ENCODE measurements around the gene SBK1.

SBK1 gene

GRCh38 chr16:28261942-28262341 lies 30.4 kb upstream of the SBK1 start:
- Histone ChIP-seq H3K4me3 (ENCODE audit: insufficient read depth, low read depth, low read length) (no peak overlapping the region), H3K9me3 (ENCODE audit: control insufficient read depth, low read length) (no peaks in the 10 kb centered on the region), H3K4me1 (ENCODE audit: control insufficient read depth, insufficient read depth, low read length) (peaks cover 18% of the 10 kb centered on the region), H3K27me3 (ENCODE audit: control insufficient read depth, insufficient read depth, low read length, poor library complexity, severe bottlenecking) (no peaks in the 10 kb centered on the region), H3K27ac (ENCODE audit: insufficient read depth, low read depth, low read length, poor library complexity, severe bottlenecking) (no peak overlapping the region), H3K36me3 (ENCODE audit: control insufficient read depth, insufficient read depth, low read length) (no peaks in the 10 kb centered on the region)
- WGBS, 2 experiments, result 70 to 74% methylated on average over 4 of the region's 4 CpGs

- 77 to 79% methylated on average over 7 of the region's 7 CpGs for WGBS, 2 experiments
- no peaks in the 10 kb centered on the region for H3K27me3 ChIP-seq (ENCODE audit: control insufficient read depth, insufficient read depth, low read length, poor library complexity, severe bottlenecking)
- H3K9me3 ChIP-seq (ENCODE audit: control insufficient read depth, low read length), result no peaks in the 10 kb centered on the region
- H3K27ac ChIP-seq (ENCODE audit: insufficient read depth, low read depth, low read length, poor library complexity, severe bottlenecking), result no peak overlapping the region
- no peak overlapping the region for H3K4me3 ChIP-seq (ENCODE audit: insufficient read depth, low read depth, low read length)
- peaks cover 15% of the 10 kb centered on the region for H3K4me1 ChIP-seq (ENCODE audit: control insufficient read depth, insufficient read depth, low read length)
- H3K36me3 ChIP-seq (ENCODE audit: control insufficient read depth, insufficient read depth, low read length), result no peaks in the 10 kb centered on the region
Measured at GRCh38 chr16:28263305-28263704, 29.0 kb upstream of the SBK1 start.

- H3K4me1 ChIP-seq (ENCODE audit: control insufficient read depth, insufficient read depth, low read length), result peaks cover 6% of the 10 kb centered on the region
- no peak overlapping the region for H3K4me3 ChIP-seq (ENCODE audit: insufficient read depth, low read depth, low read length)
- no peaks in the 10 kb centered on the region for H3K27me3 ChIP-seq (ENCODE audit: control insufficient read depth, insufficient read depth, low read length, poor library complexity, severe bottlenecking)
- no peaks in the 10 kb centered on the region for H3K9me3 ChIP-seq (ENCODE audit: control insufficient read depth, low read length)
- 77 to 79% methylated on average over 14 of the region's 14 CpGs for WGBS, 2 experiments
- H3K27ac ChIP-seq (ENCODE audit: insufficient read depth, low read depth, low read length, poor library complexity, severe bottlenecking), result no peak overlapping the region
- no peaks in the 10 kb centered on the region for H3K36me3 ChIP-seq (ENCODE audit: control insufficient read depth, insufficient read depth, low read length)
Measured at GRCh38 chr16:28264656-28265055, 27.7 kb upstream of the SBK1 start.

GRCh38 chr16:28265822-28266221 lies 26.5 kb upstream of the SBK1 start:
- H3K4me1 ChIP-seq (ENCODE audit: control insufficient read depth, insufficient read depth, low read length), result peaks cover 6% of the 10 kb centered on the region
- H3K27ac ChIP-seq (ENCODE audit: insufficient read depth, low read depth, low read length, poor library complexity, severe bottlenecking), result no peak overlapping the region
- WGBS, 2 experiments, result 94 to 97% methylated on average over 5 of the region's 5 CpGs
- no peaks in the 10 kb centered on the region for H3K36me3 ChIP-seq (ENCODE audit: control insufficient read depth, insufficient read depth, low read length)
- no peaks in the 10 kb centered on the region for H3K27me3 ChIP-seq (ENCODE audit: control insufficient read depth, insufficient read depth, low read length, poor library complexity, severe bottlenecking)
- H3K9me3 ChIP-seq (ENCODE audit: control insufficient read depth, low read length), result no peaks in the 10 kb centered on the region
- H3K4me3 ChIP-seq (ENCODE audit: insufficient read depth, low read depth, low read length), result no peak overlapping the region

- Histone ChIP-seq H3K9me3 (ENCODE audit: control insufficient read depth, low read length) (no peaks in the 10 kb centered on the region), H3K4me3 (ENCODE audit: insufficient read depth, low read depth, low read length) (no peak overlapping the region), H3K27me3 (ENCODE audit: control insufficient read depth, insufficient read depth, low read length, poor library complexity, severe bottlenecking) (no peaks in the 10 kb centered on the region), H3K36me3 (ENCODE audit: control insufficient read depth, insufficient read depth, low read length) (no peaks in the 10 kb centered on the region), H3K4me1 (ENCODE audit: control insufficient read depth, insufficient read depth, low read length) (no peaks in the 10 kb centered on the region), H3K27ac (ENCODE audit: insufficient read depth, low read depth, low read length, poor library complexity, severe bottlenecking) (no peak overlapping the region)
- 87 to 89% methylated on average over 2 of the region's 2 CpGs for WGBS, 2 experiments
Measured at GRCh38 chr16:28267356-28267755, 25.0 kb upstream of the SBK1 start.

GRCh38 chr16:28273511-28273910 lies 18.8 kb upstream of the SBK1 start:
- no peaks in the 10 kb centered on the region for H3K4me1 ChIP-seq (ENCODE audit: control insufficient read depth, insufficient read depth, low read length)
- H3K27ac ChIP-seq (ENCODE audit: insufficient read depth, low read depth, low read length, poor library complexity, severe bottlenecking), result no peak overlapping the region
- no peaks in the 10 kb centered on the region for H3K9me3 ChIP-seq (ENCODE audit: control insufficient read depth, low read length)
- H3K36me3 ChIP-seq (ENCODE audit: control insufficient read depth, insufficient read depth, low read length), result no peaks in the 10 kb centered on the region
- WGBS, 2 experiments, result 86 to 92% methylated on average over 4 of the region's 4 CpGs
- H3K4me3 ChIP-seq (ENCODE audit: insufficient read depth, low read depth, low read length), result no peak overlapping the region
- H3K27me3 ChIP-seq (ENCODE audit: control insufficient read depth, insufficient read depth, low read length, poor library complexity, severe bottlenecking), result peaks cover 11% of the 10 kb centered on the region

- 87 to 92% methylated on average over 4 of the region's 5 CpGs for WGBS, 2 experiments
Measured at GRCh38 chr16:28274676-28275075, 17.6 kb upstream of the SBK1 start.

GRCh38 chr16:28276301-28276700 lies 16.0 kb upstream of the SBK1 start:
- Histone ChIP-seq H3K36me3 (ENCODE audit: control insufficient read depth, insufficient read depth, low read length) (no peaks in the 10 kb centered on the region), H3K27me3 (ENCODE audit: control insufficient read depth, insufficient read depth, low read length, poor library complexity, severe bottlenecking) (peaks cover 11% of the 10 kb centered on the region), H3K4me1 (ENCODE audit: control insufficient read depth, insufficient read depth, low read length) (no peaks in the 10 kb centered on the region), H3K27ac (ENCODE audit: insufficient read depth, low read depth, low read length, poor library complexity, severe bottlenecking) (no peak overlapping the region), H3K4me3 (ENCODE audit: insufficient read depth, low read depth, low read length) (no peak overlapping the region), H3K9me3 (ENCODE audit: control insufficient read depth, low read length) (no peaks in the 10 kb centered on the region)
- WGBS, 2 experiments, result 86 to 93% methylated on average over 11 of the region's 11 CpGs

More at GRCh38 chr16:28274676-28275075, 17.6 kb upstream of the SBK1 start:
- H3K27ac ChIP-seq (ENCODE audit: insufficient read depth, low read depth, low read length, poor library complexity, severe bottlenecking), result no peak overlapping the region
- no peaks in the 10 kb centered on the region for H3K4me1 ChIP-seq (ENCODE audit: control insufficient read depth, insufficient read depth, low read length)
- no peaks in the 10 kb centered on the region for H3K9me3 ChIP-seq (ENCODE audit: control insufficient read depth, low read length)
- H3K36me3 ChIP-seq (ENCODE audit: control insufficient read depth, insufficient read depth, low read length), result no peaks in the 10 kb centered on the region
- H3K27me3 ChIP-seq (ENCODE audit: control insufficient read depth, insufficient read depth, low read length, poor library complexity, severe bottlenecking), result peaks cover 11% of the 10 kb centered on the region
- no peak overlapping the region for H3K4me3 ChIP-seq (ENCODE audit: insufficient read depth, low read depth, low read length)

- H3K27ac ChIP-seq (ENCODE audit: insufficient read depth, low read depth, low read length, poor library complexity, severe bottlenecking), result peak overlapping the region; percentile 62
- no peaks in the 10 kb centered on the region for H3K9me3 ChIP-seq (ENCODE audit: control insufficient read depth, low read length)
- no peaks in the 10 kb centered on the region for H3K4me1 ChIP-seq (ENCODE audit: control insufficient read depth, insufficient read depth, low read length)
- no peaks in the 10 kb centered on the region for H3K36me3 ChIP-seq (ENCODE audit: control insufficient read depth, insufficient read depth, low read length)
- peak overlapping the region; percentile 43 for H3K4me3 ChIP-seq (ENCODE audit: insufficient read depth, low read depth, low read length)
- H3K27me3 ChIP-seq (ENCODE audit: control insufficient read depth, insufficient read depth, low read length, poor library complexity, severe bottlenecking), result peaks cover 11% of the 10 kb centered on the region
- WGBS, 2 experiments, result 6 to 7% methylated on average over 41 to 44 of the region's 44 CpGs
Measured at GRCh38 chr16:28277537-28278388, 14.6 kb upstream of the SBK1 start.

- Histone ChIP-seq H3K36me3 (ENCODE audit: control insufficient read depth, insufficient read depth, low read length) (no peaks in the 10 kb centered on the region), H3K4me1 (ENCODE audit: control insufficient read depth, insufficient read depth, low read length) (no peaks in the 10 kb centered on the region), H3K9me3 (ENCODE audit: control insufficient read depth, low read length) (no peaks in the 10 kb centered on the region), H3K27me3 (ENCODE audit: control insufficient read depth, insufficient read depth, low read length, poor library complexity, severe bottlenecking) (peaks cover 11% of the 10 kb centered on the region), H3K27ac (ENCODE audit: insufficient read depth, low read depth, low read length, poor library complexity, severe bottlenecking) (no peak overlapping the region), H3K4me3 (ENCODE audit: insufficient read depth, low read depth, low read length) (no peak overlapping the region)
- WGBS, 2 experiments, result 92 to 95% methylated on average over 6 of the region's 6 CpGs
Measured at GRCh38 chr16:28279006-28279405, 13.3 kb upstream of the SBK1 start.
